Kidney epithelial cell (primary cell): Measurements from ENCODE around the gene IRF3. TPM values are rescaled to one million over a fixed set of nuclear protein-coding genes. Genes with fewer than 3 reads are reported as not detected.

Experiments used
- DNase-seq: peaks from one replicate; pipeline ENCODE4 v3.0.0-alpha.2; 2010; ENCODE audit warnings: low read depth
- H3K27me3 ChIP-seq: 2 replicates; pipeline ENCODE4 v1.6.0; 2011; ENCODE audit warnings: low read length; ENCODE audit not compliant: control insufficient read depth, insufficient read depth
- H3K36me3 ChIP-seq: 2 replicates; pipeline ENCODE4 v1.5.1; 2011; ENCODE audit warnings: low read length; ENCODE audit not compliant: control insufficient read depth, insufficient read depth
- H3K4me3 ChIP-seq: 2 replicates; pipeline ENCODE4 v1.5.1; 2011; ENCODE audit warnings: low read depth, mild to moderate bottlenecking, control low read depth, low read length
- total RNA-seq: library from RNA; depleted of rRNA; stranded (reverse); fragments of >200 nt; gene quantifications from 2 replicates; pipeline ENCODE4 v1.2.3, GENCODE V29; 2015
- TF ChIP-seq, protein P1 (sequence below): IDR thresholded peaks from 2 replicates; pipeline ENCODE4 v1.5.1; 2011; ENCODE audit warnings: mild to moderate bottlenecking, moderate library complexity, low read length, control low read depth, inconsistent platforms; ENCODE audit not compliant: insufficient read depth, poor library complexity, severe bottlenecking

The IRF3 gene
- total RNA-seq, 1 donor from 2014 or later: 66.6 TPM

DNA sequence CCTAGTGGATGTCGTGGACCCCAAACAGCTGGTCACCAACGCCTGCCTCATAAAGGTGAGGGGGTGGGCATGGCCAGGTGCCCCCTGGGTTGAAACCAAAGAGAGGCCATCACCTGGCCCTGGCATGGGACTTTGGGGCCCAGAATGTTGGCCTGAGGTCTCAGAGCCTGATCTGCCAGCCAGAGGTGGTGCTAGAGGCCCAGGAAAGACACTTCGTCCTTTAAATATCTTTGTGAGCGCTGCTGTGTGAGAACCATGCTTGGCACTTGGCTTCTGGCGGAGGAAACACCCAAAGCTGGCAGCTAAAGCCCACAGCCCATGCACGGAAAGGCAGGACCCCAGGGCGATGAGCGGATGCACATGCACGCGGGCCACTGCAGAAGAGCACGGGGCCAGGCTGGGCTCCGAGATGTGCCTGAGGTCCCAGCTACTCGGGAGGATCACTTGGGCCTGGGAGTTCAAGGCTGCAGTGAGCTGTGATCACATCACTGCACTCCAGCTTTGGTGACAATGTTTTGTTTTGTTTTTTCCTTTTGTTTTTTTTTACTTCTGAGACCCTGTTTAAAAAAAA, 19.4 kb upstream of the IRF3 start:
- H3K36me3 ChIP-seq: peaks cover 8% of the 10 kb centered on the region
- DNase-seq: no peak
- TF ChIP-seq, protein P1, sequence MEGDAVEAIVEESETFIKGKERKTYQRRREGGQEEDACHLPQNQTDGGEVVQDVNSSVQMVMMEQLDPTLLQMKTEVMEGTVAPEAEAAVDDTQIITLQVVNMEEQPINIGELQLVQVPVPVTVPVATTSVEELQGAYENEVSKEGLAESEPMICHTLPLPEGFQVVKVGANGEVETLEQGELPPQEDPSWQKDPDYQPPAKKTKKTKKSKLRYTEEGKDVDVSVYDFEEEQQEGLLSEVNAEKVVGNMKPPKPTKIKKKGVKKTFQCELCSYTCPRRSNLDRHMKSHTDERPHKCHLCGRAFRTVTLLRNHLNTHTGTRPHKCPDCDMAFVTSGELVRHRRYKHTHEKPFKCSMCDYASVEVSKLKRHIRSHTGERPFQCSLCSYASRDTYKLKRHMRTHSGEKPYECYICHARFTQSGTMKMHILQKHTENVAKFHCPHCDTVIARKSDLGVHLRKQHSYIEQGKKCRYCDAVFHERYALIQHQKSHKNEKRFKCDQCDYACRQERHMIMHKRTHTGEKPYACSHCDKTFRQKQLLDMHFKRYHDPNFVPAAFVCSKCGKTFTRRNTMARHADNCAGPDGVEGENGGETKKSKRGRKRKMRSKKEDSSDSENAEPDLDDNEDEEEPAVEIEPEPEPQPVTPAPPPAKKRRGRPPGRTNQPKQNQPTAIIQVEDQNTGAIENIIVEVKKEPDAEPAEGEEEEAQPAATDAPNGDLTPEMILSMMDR: no peak
- H3K4me3 ChIP-seq: no peak overlapping the region
- peaks cover 2% of the 10 kb centered on the region for H3K27me3 ChIP-seq

DNA sequence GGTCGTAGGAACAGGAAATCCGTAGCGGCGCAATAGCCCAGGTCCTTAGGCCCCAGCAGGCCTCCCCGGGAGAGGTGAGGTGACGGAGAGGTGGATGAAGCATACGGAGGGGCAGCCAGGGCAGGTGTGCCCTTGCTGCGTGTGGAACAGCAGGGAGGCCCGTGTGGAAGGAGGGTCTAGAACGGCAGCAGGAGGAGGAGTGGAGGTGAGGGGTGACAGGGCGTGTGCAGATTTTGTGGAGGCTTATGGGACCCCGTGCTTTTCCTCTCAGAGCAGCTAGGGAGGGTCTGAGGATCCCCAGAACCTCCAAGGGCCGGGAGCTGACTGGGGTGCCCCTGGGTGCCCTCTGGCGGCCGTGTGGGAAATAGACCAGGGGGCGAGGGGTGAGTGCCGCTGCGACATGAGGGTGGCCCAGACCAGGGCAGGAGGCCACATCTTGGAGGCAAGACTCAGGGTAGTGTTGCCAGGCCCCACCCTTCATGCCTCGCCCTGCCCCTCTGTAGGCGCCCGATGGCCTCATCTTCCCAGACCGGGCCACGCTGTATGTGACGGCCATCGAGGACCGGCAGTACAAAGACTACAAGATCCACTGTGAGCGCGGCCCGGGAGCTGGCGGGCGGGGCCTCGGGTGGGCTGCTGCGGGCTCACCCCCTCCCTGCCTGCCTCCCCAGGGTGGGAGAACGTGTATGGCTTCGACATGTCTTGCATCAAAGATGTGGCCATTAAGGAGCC, 18.8 kb upstream of the IRF3 start:
- peaks cover 8% of the 10 kb centered on the region for H3K36me3 ChIP-seq
- TF ChIP-seq, protein P1: peak; percentile 44

DNA sequence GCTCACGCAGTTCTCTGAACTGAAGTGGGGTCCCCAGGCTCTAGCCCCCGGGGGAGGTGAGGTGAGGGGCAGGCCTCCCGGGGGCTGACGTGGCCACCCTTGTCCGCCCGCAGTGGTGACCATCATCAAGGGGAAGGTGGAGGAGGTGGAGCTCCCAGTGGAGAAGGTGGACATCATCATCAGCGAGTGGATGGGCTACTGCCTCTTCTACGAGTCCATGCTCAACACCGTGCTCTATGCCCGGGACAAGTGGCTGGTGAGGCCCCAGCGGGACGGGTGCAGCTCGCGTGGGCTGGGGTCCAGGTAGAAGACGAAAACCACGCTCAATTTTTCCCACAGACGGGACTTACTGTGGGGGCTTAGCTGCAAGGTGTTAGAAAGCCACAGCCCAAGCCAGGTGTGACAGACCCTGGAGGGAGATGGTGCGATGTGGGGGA, 18.2 kb upstream of the IRF3 start:
- no peaks in the 10 kb centered on the region for H3K27me3 ChIP-seq
- no peak for DNase-seq
- TF ChIP-seq, protein P1: no peak
- H3K36me3 ChIP-seq: peaks cover 7% of the 10 kb centered on the region
- H3K4me3 ChIP-seq: no peak overlapping the region

More for the DNA sequence above, 18.8 kb upstream of the IRF3 start:
- no peak overlapping the region for H3K4me3 ChIP-seq
- no peaks in the 10 kb centered on the region for H3K27me3 ChIP-seq
- DNase-seq: no peak

DNA sequence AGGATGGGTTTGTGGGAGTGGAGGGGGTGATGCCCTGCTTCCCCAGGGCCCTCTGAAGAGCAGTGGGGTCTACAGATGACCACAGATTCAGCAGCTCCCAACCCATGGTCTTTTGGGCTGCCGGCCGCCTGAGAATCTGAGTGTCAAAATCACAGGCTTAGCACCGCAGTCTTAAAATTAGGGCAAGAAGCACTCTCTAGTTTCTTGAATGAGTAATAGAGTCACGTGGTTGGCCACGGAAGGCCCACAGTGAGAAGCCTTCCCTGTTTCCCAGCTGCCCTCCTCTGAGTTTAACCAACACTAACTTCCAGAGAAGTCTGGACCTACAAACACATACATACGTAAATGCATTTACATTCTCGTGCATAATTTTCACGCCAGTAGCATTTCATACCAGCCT, 16.6 kb upstream of the IRF3 start:
- TF ChIP-seq, protein P1: no peak
- Histone ChIP-seq H3K27me3 (no peaks in the 10 kb centered on the region), H3K4me3 (no peak overlapping the region), H3K36me3 (peaks cover 6% of the 10 kb centered on the region)
- DNase-seq: no peak

DNA sequence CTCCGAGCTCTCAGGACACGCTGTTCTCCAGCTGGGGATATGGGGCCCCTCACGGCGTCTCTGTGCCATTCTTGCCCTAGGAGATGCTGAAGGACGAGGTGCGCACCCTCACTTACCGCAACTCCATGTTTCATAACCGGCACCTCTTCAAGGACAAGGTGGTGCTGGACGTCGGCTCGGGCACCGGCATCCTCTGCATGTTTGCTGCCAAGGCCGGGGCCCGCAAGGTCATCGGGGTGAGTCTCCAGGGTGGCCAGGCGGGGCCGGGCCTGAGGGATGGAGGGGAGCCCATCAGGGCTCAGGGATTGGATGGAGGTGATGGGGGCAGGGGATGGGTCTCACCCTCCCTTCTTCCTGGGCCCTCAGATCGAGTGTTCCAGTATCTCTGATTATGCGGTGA, 16.2 kb upstream of the IRF3 start:
- peaks cover 5% of the 10 kb centered on the region for H3K36me3 ChIP-seq
- H3K27me3 ChIP-seq: no peaks in the 10 kb centered on the region
- no peak overlapping the region for H3K4me3 ChIP-seq
- DNase-seq: no peak
- TF ChIP-seq, protein P1: no peak
